KOPT-K1 (cell line): Measurements from ENCODE around the gene CYSTM1.

ENCODE experiments used
- H3K27ac ChIP-seq: fragments of 200-600 bp; sonication (generic); 2 replicates; pipeline ENCODE4 v1.5.1; 2016; ENCODE audit warnings: antibody characterized with exemption, mild to moderate bottlenecking, low read depth, low read length; ENCODE audit not compliant: poor library complexity, severe bottlenecking
- H3K36me3 ChIP-seq: fragments of 200-600 bp; sonication (generic); 2 replicates; pipeline ENCODE4 v1.5.1; 2017; ENCODE audit warnings: antibody characterized with exemption, mild to moderate bottlenecking, low read length, moderate library complexity; ENCODE audit not compliant: insufficient read depth
- H3K9me3 ChIP-seq: fragments of 200-600 bp; sonication (generic); 2 replicates; pipeline ENCODE4 v1.5.1; 2017; ENCODE audit warnings: antibody characterized with exemption, low read length, mild to moderate bottlenecking; ENCODE audit not compliant: insufficient read depth, poor library complexity, severe bottlenecking

Gene CYSTM1

DNA sequence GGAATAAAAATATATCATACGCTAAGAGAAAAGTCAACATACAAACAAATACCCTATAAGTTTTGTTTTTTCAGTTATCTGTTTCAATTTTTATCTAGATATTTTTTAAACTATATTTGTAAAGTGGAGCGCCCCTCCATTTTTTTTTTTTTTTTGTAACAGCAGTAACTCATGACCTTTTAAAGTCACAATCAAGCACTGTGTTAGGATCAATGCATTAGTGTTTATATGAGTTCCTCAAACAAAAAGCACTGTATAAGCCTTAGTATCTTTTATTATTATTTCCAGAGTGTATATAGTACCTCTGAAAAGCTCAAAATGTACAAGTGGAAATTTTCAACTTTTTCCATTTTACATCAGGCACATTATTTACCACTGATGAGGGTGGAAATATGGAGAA lies 107.3 kb downstream of the CYSTM1 start:
- H3K36me3 ChIP-seq, result peaks cover 12% of the 10 kb centered on the region; the same call in 1 of the 2 replicates
- no peak overlapping the region for H3K27ac ChIP-seq
- H3K9me3 ChIP-seq, result peaks cover 6% of the 10 kb centered on the region

DNA sequence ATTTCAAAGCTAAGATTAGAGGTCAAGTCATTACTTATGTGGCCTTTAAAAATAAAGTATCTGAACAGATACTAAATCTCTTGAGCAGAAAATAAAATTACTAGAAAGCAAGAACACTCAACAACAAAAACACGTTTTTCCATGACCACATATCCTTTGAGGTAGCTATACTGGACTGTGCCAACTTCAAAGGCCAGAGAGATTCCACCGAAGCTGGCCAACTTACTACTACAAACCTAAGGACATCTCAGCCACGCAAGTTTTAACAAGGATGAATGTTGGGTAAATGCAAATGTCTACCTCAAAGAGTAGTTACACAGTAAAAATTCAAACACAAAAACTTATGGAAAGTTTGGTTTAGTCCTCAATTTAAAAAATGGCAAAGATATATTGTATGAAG lies 109.0 kb downstream of the CYSTM1 start:
- H3K36me3 ChIP-seq, result peaks cover 6% of the 10 kb centered on the region; the same call in 1 of the 2 replicates
- no peak overlapping the region for H3K27ac ChIP-seq
- H3K9me3 ChIP-seq, result no peaks in the 10 kb centered on the region

DNA sequence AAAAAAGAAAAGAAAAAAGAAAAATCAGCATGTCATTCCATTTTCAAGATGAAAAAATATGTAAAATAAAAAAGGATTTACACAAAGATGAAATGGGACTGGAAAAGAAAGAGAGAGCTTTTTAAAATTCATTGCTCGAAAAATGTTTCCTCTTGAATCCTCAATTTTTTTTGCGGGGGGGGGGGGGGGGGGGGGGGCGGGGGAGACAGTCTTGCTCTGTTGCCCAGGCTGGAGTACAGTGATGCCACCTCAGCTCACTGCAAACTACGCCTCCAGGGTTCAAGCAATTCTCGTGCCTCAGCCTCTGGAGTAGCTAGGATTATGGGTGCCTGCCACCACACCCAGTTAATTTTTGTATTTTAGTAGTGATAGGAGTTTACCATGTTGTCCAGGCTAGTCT lies 111.4 kb downstream of the CYSTM1 start:
- Histone ChIP-seq H3K9me3 (no peaks in the 10 kb centered on the region), H3K36me3 (no peaks in the 10 kb centered on the region), H3K27ac (no peak overlapping the region)

DNA sequence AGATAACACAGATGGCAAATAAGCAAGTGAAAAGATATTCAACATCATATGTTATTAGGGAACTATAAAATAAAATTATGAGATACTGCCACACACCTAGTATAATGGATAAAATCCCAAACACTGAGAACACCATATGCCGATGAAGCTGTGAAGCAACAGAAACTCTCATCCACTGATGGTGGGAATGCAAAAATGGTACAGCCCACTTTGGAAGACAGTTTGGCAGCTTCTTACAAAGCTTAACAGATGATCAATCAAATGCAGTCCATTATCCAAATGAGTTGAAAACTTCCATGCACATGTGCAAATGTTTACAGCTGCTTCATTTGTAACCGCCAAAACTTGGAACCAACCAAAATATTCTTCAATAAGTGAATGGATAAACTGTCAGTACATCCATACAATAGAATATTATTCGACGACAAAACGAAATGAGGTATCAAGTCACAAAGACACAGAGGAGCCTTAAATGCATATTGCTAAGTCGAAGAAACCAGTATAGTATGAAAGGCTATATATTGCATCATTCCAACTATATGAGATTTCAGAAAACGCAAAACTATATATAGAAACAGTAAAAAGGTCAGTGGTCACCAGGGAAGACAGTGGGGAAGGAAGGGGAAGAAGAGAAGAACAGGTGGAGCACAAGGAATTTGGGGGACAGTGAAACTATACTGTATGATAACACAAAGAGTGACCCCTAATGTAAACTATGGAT lies 113.0 kb downstream of the CYSTM1 start:
- no peak overlapping the region for H3K27ac ChIP-seq
- no peaks in the 10 kb centered on the region for H3K9me3 ChIP-seq
- no peaks in the 10 kb centered on the region for H3K36me3 ChIP-seq

DNA sequence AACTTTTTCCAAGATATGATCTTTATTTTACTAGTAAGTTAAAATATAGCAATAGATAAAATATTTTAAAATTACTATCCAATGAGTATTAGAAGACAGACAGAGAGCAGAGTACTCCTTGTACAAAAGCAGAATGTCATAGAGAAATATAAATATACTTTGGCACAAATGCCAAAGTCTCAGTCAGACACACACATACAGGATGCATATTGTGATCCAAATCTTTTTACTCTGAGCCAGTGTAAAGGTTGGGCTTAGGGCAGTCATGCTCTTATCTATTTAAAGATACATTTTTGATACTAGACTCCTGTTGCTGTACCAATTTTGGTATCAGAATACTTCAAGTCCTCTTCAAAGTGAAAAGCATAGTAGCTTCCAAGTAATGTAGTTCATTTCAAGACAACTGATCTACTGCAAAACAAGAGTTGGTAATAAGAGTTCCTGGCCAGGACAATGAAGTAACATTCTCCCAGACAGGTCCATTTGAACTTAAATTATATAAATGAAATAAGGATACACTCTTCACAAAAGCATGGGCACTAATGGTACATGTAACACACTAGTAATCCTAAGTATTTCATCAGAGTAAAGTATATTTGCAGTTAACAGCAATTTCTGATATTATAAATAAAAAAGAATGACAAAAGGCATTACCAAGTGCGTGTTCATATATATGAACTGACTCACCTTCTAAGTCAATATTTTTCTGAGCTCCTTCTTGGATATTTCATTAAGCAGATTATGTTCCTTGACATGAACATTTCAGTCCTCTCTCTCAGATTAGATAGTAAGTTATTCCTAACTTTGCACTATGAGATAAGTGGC lies 117.4 kb downstream of the CYSTM1 start:
- Histone ChIP-seq H3K9me3 (no peaks in the 10 kb centered on the region), H3K27ac (no peak overlapping the region), H3K36me3 (peaks cover 8% of the 10 kb centered on the region; the same call in 1 of the 2 replicates)
